Tongue (tissue), 2 donors: ENCODE data around the gene TBC1D14. TPM values are rescaled to one million over a fixed set of nuclear protein-coding genes. Genes with fewer than 3 reads are reported as not detected.

Experiments used
- DNase-seq: peaks from one replicate; pipeline ENCODE4 v3.0.0-alpha.2; 2015
- total RNA-seq: library from RNA; depleted of rRNA; stranded (reverse); fragments of >200 nt; gene quantifications from one replicate; pipeline ENCODE4 v1.2.3, GENCODE V29; 2014

TBC1D14 gene
- total RNA-seq, 1 donor from 2014 or later: 57.1 TPM

GRCh38 chr4:6929812-6930464, 20.3 kb downstream of the TBC1D14 start:
- no peak for DNase-seq

- no peak for DNase-seq
These were observed 22.8 kb downstream of the TBC1D14 start for GRCh38 chr4:6932475-6932874.

GRCh38 chr4:6932918-6933317, 23.3 kb downstream of the TBC1D14 start:
- no peak for DNase-seq

- no peak for DNase-seq
These were observed 24.2 kb downstream of the TBC1D14 start for GRCh38 chr4:6933691-6934430.

GRCh38 chr4:6935965-6936364, 26.3 kb downstream of the TBC1D14 start:
- no peak for DNase-seq

- no peak for DNase-seq
These were observed 27.6 kb downstream of the TBC1D14 start for GRCh38 chr4:6937201-6937600.

GRCh38 chr4:6937754-6938153, 28.1 kb downstream of the TBC1D14 start:
- no peak for DNase-seq

- DNase-seq: no peak
These were observed 28.6 kb downstream of the TBC1D14 start for GRCh38 chr4:6938237-6938636.

- no peak for DNase-seq
These were observed 29.1 kb downstream of the TBC1D14 start for GRCh38 chr4:6938647-6939271.

GRCh38 chr4:6939761-6940743, 30.4 kb downstream of the TBC1D14 start:
- no peak for DNase-seq

- no peak for DNase-seq
These were observed 31.1 kb downstream of the TBC1D14 start for GRCh38 chr4:6940744-6941137.

- DNase-seq: no peak
These were observed 32.2 kb downstream of the TBC1D14 start for GRCh38 chr4:6941796-6942195.

- peak; percentile 55 for DNase-seq
These were observed 32.7 kb downstream of the TBC1D14 start for GRCh38 chr4:6942238-6942800.

GRCh38 chr4:6943012-6943884, 33.6 kb downstream of the TBC1D14 start:
- no peak for DNase-seq

GRCh38 chr4:6943885-6944225, 34.2 kb downstream of the TBC1D14 start:
- DNase-seq: no peak

- DNase-seq: no peak
These were observed 34.9 kb downstream of the TBC1D14 start for GRCh38 chr4:6944301-6945051.

GRCh38 chr4:6945052-6945409, 35.4 kb downstream of the TBC1D14 start:
- no peak for DNase-seq

- DNase-seq: no peak
These were observed 36.9 kb downstream of the TBC1D14 start for GRCh38 chr4:6946497-6946896.

GRCh38 chr4:6948134-6948460, 38.5 kb downstream of the TBC1D14 start:
- DNase-seq: no peak

- no peak for DNase-seq
These were observed 42.3 kb downstream of the TBC1D14 start for GRCh38 chr4:6951880-6952381.
